Neutrophil (primary cell): ENCODE results near the gene ABTB2.
A peak's percentile ranks its signal among the peaks of the same experiment; 100 is the strongest.

Experiments
- H3K27ac ChIP-seq: fragments of 200-600 bp; sonication (generic); 2 replicates; pipeline ENCODE4 v1.5.1; 2016; ENCODE audit warnings: mild to moderate bottlenecking, moderate library complexity
- H3K27me3 ChIP-seq: fragments of 200-600 bp; sonication (generic); 2 replicates; pipeline ENCODE4 v1.6.0; 2016; ENCODE audit warnings: mild to moderate bottlenecking
- H3K36me3 ChIP-seq: fragments of 200-600 bp; sonication (generic); 2 replicates; pipeline ENCODE4 v1.5.1; 2017
- H3K4me1 ChIP-seq, 2 experiments: fragments of 200-600 bp in 1 of 2; sonication (generic) in 1 of 2; 1 replicate in 1 of 2; 2 replicates in 1 of 2; pipeline versions ENCODE4 v1.5.1 to v1.6.1; 2013 to 2016; ENCODE audit warnings: low read depth in 1 of 2, low read length in 1 of 2, mild to moderate bottlenecking in 1 of 2, moderate library complexity in 1 of 2; ENCODE audit not compliant: control insufficient read depth in 1 of 2, insufficient read depth in 1 of 2
- H3K4me3 ChIP-seq, 2 experiments: fragments of 200-600 bp in 1 of 2; sonication (generic) in 1 of 2; 1 replicate in 1 of 2; 2 replicates in 1 of 2; pipeline ENCODE4 v1.5.1; 2013 to 2016; ENCODE audit warnings: low read depth in 1 of 2, low read length in 1 of 2, mild to moderate bottlenecking in 1 of 2, moderate library complexity in 1 of 2
- H3K9me3 ChIP-seq: fragments of 200-600 bp; sonication (generic); 2 replicates; pipeline ENCODE4 v1.5.1; 2016
- TF ChIP-seq, protein P1 (sequence below): fragments of 200-600 bp; sonication (generic); IDR thresholded peaks from 2 replicates; pipeline ENCODE4 v1.5.1; 2016; ENCODE audit warnings: antibody characterized with exemption

Gene ABTB2

DNA sequence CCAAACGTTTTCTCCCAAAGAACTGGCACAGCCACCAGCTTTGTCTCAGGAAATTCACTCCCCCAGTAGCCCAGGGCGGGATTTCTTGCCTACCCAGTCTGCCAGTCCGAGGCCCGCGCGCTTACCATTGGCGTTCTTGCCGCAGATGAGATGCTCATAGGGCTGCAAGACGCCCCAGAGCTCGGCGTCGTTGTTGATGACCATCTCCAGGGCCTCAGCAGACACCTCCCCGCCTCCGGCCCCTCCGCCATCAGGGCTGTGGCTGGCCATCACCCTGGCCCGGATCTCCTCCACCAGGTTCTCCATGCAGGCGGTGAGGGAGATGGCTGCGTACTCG, 1.3 kb downstream of the ABTB2 start:
- peak overlapping the region; percentile 83 for H3K27ac ChIP-seq
- H3K36me3 ChIP-seq, result no peaks in the 10 kb centered on the region
- TF ChIP-seq, protein P1, sequence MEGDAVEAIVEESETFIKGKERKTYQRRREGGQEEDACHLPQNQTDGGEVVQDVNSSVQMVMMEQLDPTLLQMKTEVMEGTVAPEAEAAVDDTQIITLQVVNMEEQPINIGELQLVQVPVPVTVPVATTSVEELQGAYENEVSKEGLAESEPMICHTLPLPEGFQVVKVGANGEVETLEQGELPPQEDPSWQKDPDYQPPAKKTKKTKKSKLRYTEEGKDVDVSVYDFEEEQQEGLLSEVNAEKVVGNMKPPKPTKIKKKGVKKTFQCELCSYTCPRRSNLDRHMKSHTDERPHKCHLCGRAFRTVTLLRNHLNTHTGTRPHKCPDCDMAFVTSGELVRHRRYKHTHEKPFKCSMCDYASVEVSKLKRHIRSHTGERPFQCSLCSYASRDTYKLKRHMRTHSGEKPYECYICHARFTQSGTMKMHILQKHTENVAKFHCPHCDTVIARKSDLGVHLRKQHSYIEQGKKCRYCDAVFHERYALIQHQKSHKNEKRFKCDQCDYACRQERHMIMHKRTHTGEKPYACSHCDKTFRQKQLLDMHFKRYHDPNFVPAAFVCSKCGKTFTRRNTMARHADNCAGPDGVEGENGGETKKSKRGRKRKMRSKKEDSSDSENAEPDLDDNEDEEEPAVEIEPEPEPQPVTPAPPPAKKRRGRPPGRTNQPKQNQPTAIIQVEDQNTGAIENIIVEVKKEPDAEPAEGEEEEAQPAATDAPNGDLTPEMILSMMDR, result no peak
- H3K27me3 ChIP-seq, result peaks cover 31% of the 10 kb centered on the region
- H3K4me3 ChIP-seq, result peak overlapping the region; percentile 69 to 76
- H3K4me1 ChIP-seq, result peaks cover 52 to 56% of the 10 kb centered on the region in 2 experiments
- H3K9me3 ChIP-seq, result no peaks in the 10 kb centered on the region

DNA sequence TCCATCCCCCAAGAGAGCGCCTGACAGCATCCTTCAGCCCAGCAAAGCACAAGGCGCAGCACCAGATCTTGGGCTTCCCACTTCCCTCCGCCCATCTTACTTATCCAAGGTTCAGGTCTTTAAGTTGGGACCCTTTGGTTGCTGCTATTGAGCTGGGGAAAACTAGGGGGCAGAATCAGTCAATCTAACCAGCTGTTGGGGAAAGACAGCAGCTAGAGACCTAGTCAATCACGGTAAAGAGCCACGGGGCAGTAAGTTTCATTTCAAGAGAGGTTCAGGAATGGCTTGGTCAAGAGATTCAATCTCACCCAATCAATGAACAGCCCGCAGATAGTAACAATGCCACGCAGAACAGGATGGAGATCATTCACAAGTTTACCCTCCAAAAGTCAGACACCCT, 1.7 kb downstream of the ABTB2 start:
- H3K36me3 ChIP-seq, result no peaks in the 10 kb centered on the region
- H3K4me3 ChIP-seq, result peak overlapping the region; percentile 69 to 76
- peaks cover 56 to 60% of the 10 kb centered on the region in 2 experiments for H3K4me1 ChIP-seq
- no peak overlapping the region for H3K27ac ChIP-seq
- TF ChIP-seq, protein P1, result no peak
- H3K27me3 ChIP-seq, result peaks cover 31% of the 10 kb centered on the region
- no peaks in the 10 kb centered on the region for H3K9me3 ChIP-seq

DNA sequence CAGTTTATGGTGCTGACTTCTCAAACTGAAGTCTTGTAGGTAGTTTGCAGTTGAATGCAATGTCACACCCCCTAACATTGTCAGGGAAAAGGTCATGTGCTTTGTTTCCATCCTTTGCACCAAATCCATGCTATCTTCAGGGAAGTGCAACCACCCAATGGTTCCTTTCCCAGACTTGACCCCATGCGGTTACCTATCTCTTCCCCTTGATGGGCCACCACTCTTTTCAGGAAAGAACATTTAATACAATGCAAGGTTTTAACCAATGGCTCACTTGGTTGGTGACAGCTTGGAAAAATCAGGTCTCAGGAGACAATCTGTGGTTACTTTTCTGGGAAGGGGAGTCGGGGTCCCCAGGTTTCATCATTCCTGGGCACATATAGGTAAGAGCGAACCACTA, 2.1 kb downstream of the ABTB2 start:
- TF ChIP-seq, protein P1, result no peak
- peak overlapping the region; percentile 69 to 76 for H3K4me3 ChIP-seq

DNA sequence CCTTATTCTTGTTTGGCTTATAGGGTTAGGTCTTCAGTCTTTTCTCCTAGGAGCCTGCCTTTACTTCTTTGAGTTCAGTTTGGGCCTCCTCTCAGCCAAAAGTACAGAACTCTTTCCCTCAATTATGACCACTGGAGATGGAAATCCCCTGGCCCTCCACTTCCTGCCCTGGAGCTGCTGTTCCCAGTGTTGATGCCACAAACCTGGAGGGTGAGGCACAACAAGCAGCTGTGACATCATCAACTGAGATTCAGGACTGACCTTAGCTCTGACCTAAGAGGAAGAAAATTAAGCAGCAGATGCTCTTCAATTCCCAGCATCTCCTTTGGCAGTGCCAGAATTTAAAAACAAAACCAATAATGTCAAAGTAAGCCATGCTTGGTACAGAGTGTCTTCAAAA, 3.0 kb downstream of the ABTB2 start:
- Histone ChIP-seq H3K27me3 (peaks cover 31% of the 10 kb centered on the region), H3K36me3 (no peaks in the 10 kb centered on the region), H3K4me3 (no peak overlapping the region), H3K27ac (no peak overlapping the region), H3K4me1 (peaks cover 56 to 60% of the 10 kb centered on the region in 2 experiments), H3K9me3 (no peaks in the 10 kb centered on the region)
- TF ChIP-seq, protein P1, result no peak

More for the DNA sequence above, 2.1 kb downstream of the ABTB2 start:
- peaks cover 56 to 60% of the 10 kb centered on the region in 2 experiments for H3K4me1 ChIP-seq
- no peaks in the 10 kb centered on the region for H3K9me3 ChIP-seq
- no peaks in the 10 kb centered on the region for H3K36me3 ChIP-seq
- peaks cover 31% of the 10 kb centered on the region for H3K27me3 ChIP-seq
- H3K27ac ChIP-seq, result no peak overlapping the region

DNA sequence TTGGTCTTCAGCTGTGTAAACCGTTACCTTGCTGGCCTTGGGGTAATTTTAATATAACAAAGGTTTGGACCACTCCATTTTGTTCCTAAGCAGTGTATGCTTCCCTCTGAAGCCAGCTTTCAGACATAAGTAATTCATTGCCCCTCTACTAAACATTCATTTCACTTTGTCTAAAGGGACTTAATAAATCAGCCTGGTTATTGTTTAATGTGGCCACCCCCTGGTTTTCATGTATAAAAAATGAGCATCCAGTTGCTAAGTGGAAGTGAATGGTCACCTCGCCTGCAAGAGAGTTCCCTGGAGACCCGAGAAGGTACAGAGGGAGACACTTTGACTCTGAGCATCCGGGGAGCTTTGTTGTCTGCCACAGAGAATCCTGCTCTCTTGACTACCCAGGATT, 3.9 kb downstream of the ABTB2 start:
- no peaks in the 10 kb centered on the region for H3K36me3 ChIP-seq
- no peaks in the 10 kb centered on the region for H3K9me3 ChIP-seq
- H3K4me1 ChIP-seq, result peaks cover 48 to 51% of the 10 kb centered on the region in 2 experiments
- TF ChIP-seq, protein P1, result no peak
- peaks cover 31% of the 10 kb centered on the region for H3K27me3 ChIP-seq
- no peak overlapping the region for H3K27ac ChIP-seq
- no peak overlapping the region for H3K4me3 ChIP-seq
